HG03354 (cell line): Measurements from ENCODE around the gene EPHA2.

ENCODE experiments used
- ATAC-seq: cut with Tn5 transposase; IDR thresholded peaks from one replicate; pipeline ENCODE4 v1.9.1; 2021; ENCODE audit warnings: mild to moderate bottlenecking; ENCODE audit not compliant: unreplicated experiment, poor library complexity, severe bottlenecking

EPHA2 gene

GRCh38 chr1:16184557-16185303 lies 28.9 kb upstream of the EPHA2 start:
- no peak for ATAC-seq

GRCh38 chr1:16183765-16184556 lies 28.1 kb upstream of the EPHA2 start:
- ATAC-seq = no peak

- ATAC-seq = no peak
Observed at GRCh38 chr1:16183179-16183578, 27.3 kb upstream of the EPHA2 start.

GRCh38 chr1:16181887-16182719 lies 26.2 kb upstream of the EPHA2 start:
- ATAC-seq = no peak

- ATAC-seq = no peak
Observed at GRCh38 chr1:16180291-16180824, 24.5 kb upstream of the EPHA2 start.

- no peak for ATAC-seq
Observed at GRCh38 chr1:16178596-16179497, 23.0 kb upstream of the EPHA2 start.

GRCh38 chr1:16177306-16177705 lies 21.4 kb upstream of the EPHA2 start:
- ATAC-seq = no peak

GRCh38 chr1:16176653-16177052 lies 20.8 kb upstream of the EPHA2 start:
- no peak for ATAC-seq

GRCh38 chr1:16175610-16176553 lies 20.0 kb upstream of the EPHA2 start:
- no peak for ATAC-seq

GRCh38 chr1:16174886-16175598 lies 19.2 kb upstream of the EPHA2 start:
- ATAC-seq = no peak

- no peak for ATAC-seq
Observed at GRCh38 chr1:16174261-16174868, 18.5 kb upstream of the EPHA2 start.

- ATAC-seq = no peak
Observed at GRCh38 chr1:16173447-16174260, 17.8 kb upstream of the EPHA2 start.

GRCh38 chr1:16172964-16173446 lies 17.1 kb upstream of the EPHA2 start:
- no peak for ATAC-seq

GRCh38 chr1:16172218-16172830 lies 16.5 kb upstream of the EPHA2 start:
- ATAC-seq = no peak

- no peak for ATAC-seq
Observed at GRCh38 chr1:16171314-16172151, 15.7 kb upstream of the EPHA2 start.
